ENCODE measurements around the gene GLE1. TPM values are rescaled to one million over a fixed set of nuclear protein-coding genes. Genes with fewer than 3 reads are reported as not detected.

Gene GLE1
- polyA plus RNA-seq, 3 donors = 6.9 to 15.9 (median 10.6) TPM

- WGBS, 3 donors = 71 to 96% (median 79%) methylated on average over 3 of the region's 3 CpGs
- no peak overlapping the region for H3K27ac ChIP-seq (ENCODE audit: low read depth, low read length)
These were observed 42.0 kb downstream of the GLE1 start for GRCh38 chr9:128546504-128546903.

GRCh38 chr9:128548876-128549275, 44.4 kb downstream of the GLE1 start:
- 84 to 95% (median 93%) methylated on average over 7 of the region's 7 CpGs for WGBS, 3 donors

GRCh38 chr9:128550226-128550625, 45.7 kb downstream of the GLE1 start:
- H3K27ac ChIP-seq (ENCODE audit: low read depth, low read length) = no peak overlapping the region
- WGBS, 3 donors = 64 to 81% (median 76%) methylated on average over 2 of the region's 2 CpGs

More at GRCh38 chr9:128548876-128549275, 44.4 kb downstream of the GLE1 start:
- H3K27ac ChIP-seq (ENCODE audit: low read depth, low read length) = no peak overlapping the region

GRCh38 chr9:128550770-128551656, 46.5 kb downstream of the GLE1 start:
- 29 to 62% (median 40%) methylated on average over 11 of the region's 11 CpGs for WGBS, 3 donors
- H3K27ac ChIP-seq (ENCODE audit: low read depth, low read length) = no peak overlapping the region

GRCh38 chr9:128551657-128552152, 47.2 kb downstream of the GLE1 start:
- WGBS, 3 donors = 2 to 5% (median 2%) methylated on average over 22 of the region's 22 CpGs
- peak overlapping the region; percentile 68 for H3K27ac ChIP-seq (ENCODE audit: low read depth, low read length)

GRCh38 chr9:128552153-128552743, 47.7 kb downstream of the GLE1 start, which contains the start of gene SPTAN1:
TSS of gene SPTAN1 (plus strand) at chr9:128552587. CDS start at chr9:128566741, 14,154 bp downstream.
- WGBS, 3 donors = 0 to 1% (median 1%) methylated on average over 54 to 81 of the region's 81 CpGs
- H3K27ac ChIP-seq (ENCODE audit: low read depth, low read length) = peak within 1 kb of the TSS; percentile 68

GRCh38 chr9:128552744-128553440, 48.4 kb downstream of the GLE1 start:
- WGBS, 3 donors = 0 to 1% (median 1%) methylated on average over 34 to 59 of the region's 59 CpGs
- H3K27ac ChIP-seq (ENCODE audit: low read depth, low read length) = peak overlapping the region; percentile 68

GRCh38 chr9:128553728-128554127, 49.2 kb downstream of the GLE1 start:
- WGBS, 3 donors = 23 to 35% (median 25%) methylated on average over 6 of the region's 6 CpGs
- no peak overlapping the region for H3K27ac ChIP-seq (ENCODE audit: low read depth, low read length)

GRCh38 chr9:128554155-128554862, 49.8 kb downstream of the GLE1 start:
- 28 to 50% (median 29%) methylated on average over 5 of the region's 5 CpGs for WGBS, 3 donors
- peak overlapping the region; percentile 34 for H3K27ac ChIP-seq (ENCODE audit: low read depth, low read length)

GRCh38 chr9:128555180-128555721, 50.7 kb downstream of the GLE1 start:
- WGBS, 3 donors = 44 to 54% (median 45%) methylated on average over 9 of the region's 9 CpGs
- no peak overlapping the region for H3K27ac ChIP-seq (ENCODE audit: low read depth, low read length)

- H3K27ac ChIP-seq (ENCODE audit: low read depth, low read length) = no peak overlapping the region
- WGBS, 3 donors = 76 to 84% (median 83%) methylated on average over 2 of the region's 2 CpGs
These were observed 51.8 kb downstream of the GLE1 start for GRCh38 chr9:128556276-128556675.

- 68 to 73% (median 72%) methylated on average over 5 of the region's 5 CpGs for WGBS, 3 donors
- H3K27ac ChIP-seq (ENCODE audit: low read depth, low read length) = no peak overlapping the region
These were observed 52.6 kb downstream of the GLE1 start for GRCh38 chr9:128556926-128557634.

GRCh38 chr9:128558431-128559310, 54.2 kb downstream of the GLE1 start:
- WGBS, 3 donors = 2 to 4% (median 4%) methylated on average over 12 of the region's 12 CpGs
- peak overlapping the region; percentile 15 for H3K27ac ChIP-seq (ENCODE audit: low read depth, low read length)

- 62 to 76% (median 69%) methylated on average over 4 of the region's 4 CpGs for WGBS, 3 donors
- no peak overlapping the region for H3K27ac ChIP-seq (ENCODE audit: low read depth, low read length)
These were observed 61.1 kb downstream of the GLE1 start for GRCh38 chr9:128565578-128565977.

GRCh38 chr9:128568470-128569078, 64.1 kb downstream of the GLE1 start:
- no peak overlapping the region for H3K27ac ChIP-seq (ENCODE audit: low read depth, low read length)
- WGBS, 3 donors = 74 to 83% (median 79%) methylated on average over 8 of the region's 8 CpGs

GRCh38 chr9:128575469-128575868, 71.0 kb downstream of the GLE1 start:
- no peak overlapping the region for H3K27ac ChIP-seq (ENCODE audit: low read depth, low read length)
- WGBS, 3 donors = 54 to 72% (median 55%) methylated on average over 4 of the region's 4 CpGs
